Left lung (tissue), 10 donors: ENCODE data around the gene DAB1. TPM values are rescaled to one million over a fixed set of nuclear protein-coding genes. Genes with fewer than 3 reads are reported as not detected.

ENCODE experiments used
- ATAC-seq: fragments of 200-7000 bp; cut with Tn5 transposase; one replicate; pipeline ENCODE4 v1.9.1; 2020; ENCODE audit warnings: moderate library complexity
- DNase-seq, 4 donors: peaks; one replicate each; pipeline ENCODE4 v3.0.0-alpha.2; 2013 to 2020
- H3K27ac ChIP-seq, 2 donors: fragments of 200-600 bp; sonication (generic) in 1 of 2; one replicate each; pipeline versions ENCODE4 v1.5.0 to v1.8.0; 2020 to 2021
- H3K27me3 ChIP-seq, 2 donors: fragments of 200-600 bp; sonication (generic) in 1 of 2; one replicate each; pipeline versions ENCODE4 v1.5.0 to v1.8.0; 2020 to 2021
- H3K36me3 ChIP-seq, 2 donors: fragments of 200-600 bp; sonication (generic) in 1 of 2; one replicate each; pipeline versions ENCODE4 v1.5.0 to v1.8.0; 2020 to 2021
- H3K4me1 ChIP-seq, 2 donors: fragments of 200-600 bp; one replicate each; pipeline ENCODE4 v1.8.0; 2021
- H3K4me3 ChIP-seq, 2 donors: fragments of 200-600 bp; sonication (generic) in 1 of 2; one replicate each; pipeline versions ENCODE4 v1.5.0 to v1.8.0; 2020 to 2021; ENCODE audit warnings: mild to moderate bottlenecking in 1 of 2
- H3K9me3 ChIP-seq, 2 donors: fragments of 200-600 bp; sonication (generic) in 1 of 2; one replicate each; pipeline versions ENCODE4 v1.5.0 to v1.8.0; 2020 to 2021
- CTCF ChIP-seq, 2 donors: fragments of 200-600 bp; sonication (generic) in 1 of 2; IDR thresholded peaks; one replicate each; pipeline versions ENCODE4 v1.5.0 to v1.8.0; 2021; ENCODE audit warnings: antibody characterized with exemption in 2 of 2
- intact Hi-C, 2 donors: fragments of 100-400 bp; cut with DNase I; formaldehyde crosslinking; loops; one replicate each; pipeline versions ENCODE4 v1.11.2 to v1.14.2; 2022
- polyA plus RNA-seq, 6 donors: library from polyadenylated mRNA; unstranded; fragments of 120-200 nt; gene quantifications; one replicate each; pipeline ENCODE4 v1.2.1, GENCODE V29; 2013; ENCODE audit not compliant: insufficient read length in 6 of 6
- total RNA-seq, 2 donors: library from RNA; stranded (reverse); fragmentation: NEBNext Ultra II Directional; extraction: Animal tissue kit (Norgen Biotek cat#: 25700); gene quantifications; one replicate each; pipeline ENCODE4 v1.2.1, GENCODE V29; 2021
- donor health status: DM: no; HTN: yes; CAD: no.
- donor health status: DM: no; HTN: no; CAD: no.

DAB1 gene
- total and polyA plus RNA-seq, 8 donors, result 0.17 to 1.7 (median 1.1) TPM

GRCh38 chr1:57033222-57034001, 390.4 kb downstream of the DAB1 start:
- TF ChIP-seq CTCF (IDR thresholded peaks at IDR 0.05), result no peak
- ATAC-seq, result no peak
- DNase-seq, result no peak
- Histone ChIP-seq H3K27me3 (no peaks in the 10 kb centered on the region), H3K9me3 (peaks cover 0 to 10% of the 10 kb centered on the region in 2 donors), H3K27ac (no peak overlapping the region), H3K4me3 (no peak overlapping the region), H3K4me1 (no peaks in the 10 kb centered on the region), H3K36me3 (no peaks in the 10 kb centered on the region)
- intact Hi-C loops, result no loop called here

GRCh38 chr1:57026624-57027354, 397.1 kb downstream of the DAB1 start:
- no peak overlapping the region for H3K27ac ChIP-seq
- H3K27me3 ChIP-seq, result no peaks in the 10 kb centered on the region
- H3K4me3 ChIP-seq, result no peak overlapping the region
- ATAC-seq, result peak; percentile 41
- no peaks in the 10 kb centered on the region for H3K4me1 ChIP-seq
- no peak for DNase-seq
- peaks cover 0 to 10% of the 10 kb centered on the region in 2 donors for H3K9me3 ChIP-seq
- TF ChIP-seq CTCF (IDR thresholded peaks at IDR 0.05), result no peak
- no peaks in the 10 kb centered on the region for H3K36me3 ChIP-seq
- intact Hi-C loops, result no loop called here

GRCh38 chr1:57024855-57025254, 399.0 kb downstream of the DAB1 start:
- intact Hi-C loops, result no loop called here
- peak in 1 of 4 donors; percentile 53 for DNase-seq
- H3K9me3 ChIP-seq, result peaks cover 0 to 10% of the 10 kb centered on the region in 2 donors

GRCh38 chr1:57024428-57024827, 399.4 kb downstream of the DAB1 start:
- H3K27ac ChIP-seq, result no peak overlapping the region

More at GRCh38 chr1:57024855-57025254, 399.0 kb downstream of the DAB1 start:
- TF ChIP-seq CTCF (IDR thresholded peaks at IDR 0.05), result no peak
- no peak for ATAC-seq
- H3K4me3 ChIP-seq, result no peak overlapping the region
- H3K36me3 ChIP-seq, result no peaks in the 10 kb centered on the region
- H3K27me3 ChIP-seq, result no peaks in the 10 kb centered on the region
- no peak overlapping the region for H3K27ac ChIP-seq
- H3K4me1 ChIP-seq, result no peaks in the 10 kb centered on the region

More at GRCh38 chr1:57024428-57024827, 399.4 kb downstream of the DAB1 start:
- DNase-seq (no peak), ATAC-seq (no peak)
- intact Hi-C loops, result no loop called here
- Histone ChIP-seq H3K4me1 (no peaks in the 10 kb centered on the region), H3K27me3 (no peaks in the 10 kb centered on the region), H3K4me3 (no peak overlapping the region), H3K36me3 (no peaks in the 10 kb centered on the region), H3K9me3 (peaks cover 0 to 9% of the 10 kb centered on the region in 2 donors)
- no peak for TF ChIP-seq CTCF (IDR thresholded peaks at IDR 0.05)
